ENCODE data around the gene RUNDC3A. TPM values are rescaled to one million over a fixed set of nuclear protein-coding genes. Genes with fewer than 3 reads are reported as not detected.

RUNDC3A gene
- total and polyA plus RNA-seq, 2 of the 13 experiments (the other 11 are each of a cell fraction or from before 2014, with no cell fraction given): 0.25 TPM; not detected in 1

GRCh38 chr17:44279666-44280391 lies 28.6 kb upstream of the RUNDC3A start (continued):
- peak; percentile 73 for TF ChIP-seq ZGPAT (CRISPR knock-in tag; IDR thresholded peaks at IDR 0.05)
- TF ChIP-seq ZNF24 (IDR thresholded peaks at IDR 0.05): no peak
- TF ChIP-seq SUZ12 (IDR thresholded peaks at IDR 0.05; ENCODE audit: low read depth, low read length): no peak
- peak; percentile 87 for TF ChIP-seq ZNF335 (CRISPR knock-in tag; IDR thresholded peaks at IDR 0.05)
- TF ChIP-seq ATF7 (IDR thresholded peaks at IDR 0.05): peak; percentile 61
- peak; percentile 74; the same call in 1 of the 2 replicates for TF ChIP-seq ATF7 (CRISPR knock-in tag; IDR thresholded peaks at IDR 0.05)
- TF ChIP-seq JUND (CRISPR knock-in tag; IDR thresholded peaks at IDR 0.05): no peak
- TF ChIP-seq, protein P1, sequence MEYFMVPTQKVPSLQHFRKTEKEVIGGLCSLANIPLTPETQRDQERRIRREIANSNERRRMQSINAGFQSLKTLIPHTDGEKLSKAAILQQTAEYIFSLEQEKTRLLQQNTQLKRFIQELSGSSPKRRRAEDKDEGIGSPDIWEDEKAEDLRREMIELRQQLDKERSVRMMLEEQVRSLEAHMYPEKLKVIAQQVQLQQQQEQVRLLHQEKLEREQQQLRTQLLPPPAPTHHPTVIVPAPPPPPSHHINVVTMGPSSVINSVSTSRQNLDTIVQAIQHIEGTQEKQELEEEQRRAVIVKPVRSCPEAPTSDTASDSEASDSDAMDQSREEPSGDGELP (IDR thresholded peaks at IDR 0.05; ENCODE audit: borderline replicate concordance, low read depth): peak; percentile 83; the same call in 1 of the 2 replicates
- TF ChIP-seq MAX (IDR thresholded peaks at IDR 0.05): peak; percentile 33; the same call in 1 of the 2 replicates
- TF ChIP-seq, protein P2, sequence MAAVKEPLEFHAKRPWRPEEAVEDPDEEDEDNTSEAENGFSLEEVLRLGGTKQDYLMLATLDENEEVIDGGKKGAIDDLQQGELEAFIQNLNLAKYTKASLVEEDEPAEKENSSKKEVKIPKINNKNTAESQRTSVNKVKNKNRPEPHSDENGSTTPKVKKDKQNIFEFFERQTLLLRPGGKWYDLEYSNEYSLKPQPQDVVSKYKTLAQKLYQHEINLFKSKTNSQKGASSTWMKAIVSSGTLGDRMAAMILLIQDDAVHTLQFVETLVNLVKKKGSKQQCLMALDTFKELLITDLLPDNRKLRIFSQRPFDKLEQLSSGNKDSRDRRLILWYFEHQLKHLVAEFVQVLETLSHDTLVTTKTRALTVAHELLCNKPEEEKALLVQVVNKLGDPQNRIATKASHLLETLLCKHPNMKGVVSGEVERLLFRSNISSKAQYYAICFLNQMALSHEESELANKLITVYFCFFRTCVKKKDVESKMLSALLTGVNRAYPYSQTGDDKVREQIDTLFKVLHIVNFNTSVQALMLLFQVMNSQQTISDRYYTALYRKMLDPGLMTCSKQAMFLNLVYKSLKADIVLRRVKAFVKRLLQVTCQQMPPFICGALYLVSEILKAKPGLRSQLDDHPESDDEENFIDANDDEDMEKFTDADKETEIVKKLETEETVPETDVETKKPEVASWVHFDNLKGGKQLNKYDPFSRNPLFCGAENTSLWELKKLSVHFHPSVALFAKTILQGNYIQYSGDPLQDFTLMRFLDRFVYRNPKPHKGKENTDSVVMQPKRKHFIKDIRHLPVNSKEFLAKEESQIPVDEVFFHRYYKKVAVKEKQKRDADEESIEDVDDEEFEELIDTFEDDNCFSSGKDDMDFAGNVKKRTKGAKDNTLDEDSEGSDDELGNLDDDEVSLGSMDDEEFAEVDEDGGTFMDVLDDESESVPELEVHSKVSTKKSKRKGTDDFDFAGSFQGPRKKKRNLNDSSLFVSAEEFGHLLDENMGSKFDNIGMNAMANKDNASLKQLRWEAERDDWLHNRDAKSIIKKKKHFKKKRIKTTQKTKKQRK (IDR thresholded peaks at IDR 0.05; ENCODE audit: low read length): no peak
- TF ChIP-seq NR2F2 (IDR thresholded peaks at IDR 0.05; ENCODE audit: borderline replicate concordance, low read depth): peak; percentile 31
- peak; percentile 84 for TF ChIP-seq ZNF768 (CRISPR knock-in tag; IDR thresholded peaks at IDR 0.05)
- 0 out of 2 replicates have a peak, but pooled peaks have one; percentile 64 for TF ChIP-seq ZNF724P (CRISPR knock-in tag; IDR thresholded peaks at IDR 0.05; ENCODE audit: borderline replicate concordance)
- peak; percentile 68; the same call in 1 of the 2 replicates for TF ChIP-seq ZFP91 (CRISPR knock-in tag; IDR thresholded peaks at IDR 0.05; ENCODE audit: borderline replicate concordance)
- no peak for TF ChIP-seq MBD4 (IDR thresholded peaks at IDR 0.05; ENCODE audit: borderline replicate concordance, low read length)
- no peak for TF ChIP-seq SNAPC5 (CRISPR knock-in tag; IDR thresholded peaks at IDR 0.05; ENCODE audit: borderline replicate concordance)
- TF ChIP-seq HOXA3 (CRISPR knock-in tag; IDR thresholded peaks at IDR 0.05): peak; percentile 82
- TF ChIP-seq ZNF546 (CRISPR knock-in tag; conservative IDR thresholded peaks at IDR 0.05): peak; percentile 28; the same call in 1 of the 2 replicates
- TF ChIP-seq TBL1XR1 (IDR thresholded peaks at IDR 0.05; ENCODE audit: borderline replicate concordance, low read length, partially characterized antibody): peak; percentile 70
- peak; percentile 35; the same call in 1 of the 2 replicates for TF ChIP-seq KMT2B (CRISPR knock-in tag; IDR thresholded peaks at IDR 0.05)
- TF ChIP-seq ZNF282 (IDR thresholded peaks at IDR 0.05; ENCODE audit: partially characterized antibody): no peak
- peak; percentile 33; the same call in 1 of the 2 replicates for TF ChIP-seq TAF1 (CRISPR knock-in tag; IDR thresholded peaks at IDR 0.05)
- TF ChIP-seq ZBTB1 (CRISPR knock-in tag; IDR thresholded peaks at IDR 0.05; ENCODE audit: borderline replicate concordance): no peak
- TF ChIP-seq SALL1 (CRISPR knock-in tag; IDR thresholded peaks at IDR 0.05): peak; percentile 46; the same call in 1 of the 2 replicates
